HCT116 (cell line): ENCODE measurements around the gene OPHN1.

Experiments
- ATF3 ChIP-seq: IDR thresholded peaks from 2 replicates; pipeline ENCODE4 v1.6.1; 2012
- CEBPB ChIP-seq: IDR thresholded peaks from 2 replicates; pipeline ENCODE4 v1.6.1; 2012; ENCODE audit warnings: low read depth
- CTCF ChIP-seq, 3 experiments: fragments of 200-600 bp in 1 of 3; sonication (generic) in 1 of 3; IDR thresholded peaks in 2 of 3; conservative IDR thresholded peaks in 1 of 3; 2 replicates each; pipeline ENCODE4 v1.5.1; 2012 to 2017; ENCODE audit warnings: low read depth in 2 of 3, low read length in 2 of 3, antibody characterized with exemption in 1 of 3, borderline replicate concordance in 1 of 3, control low read depth in 1 of 3, mild to moderate bottlenecking in 1 of 3, mixed read lengths in 1 of 3, mixed run types in 1 of 3, moderate library complexity in 1 of 3; ENCODE audit not compliant: insufficient read depth in 1 of 3
- ELF1 ChIP-seq: IDR thresholded peaks from 2 replicates; pipeline ENCODE4 v1.6.1; 2012; ENCODE audit warnings: low read depth, borderline replicate concordance
- EZH2 ChIP-seq: fragments of 200-600 bp; sonication (generic); IDR thresholded peaks from 2 replicates; pipeline ENCODE4 v1.6.1; 2017; ENCODE audit warnings: antibody characterized with exemption, mixed run types
- FOSL1 ChIP-seq: IDR thresholded peaks from 2 replicates; pipeline ENCODE4 v1.6.1; 2012; ENCODE audit warnings: low read depth
- MAX ChIP-seq: IDR thresholded peaks from 2 replicates; pipeline ENCODE4 v1.6.1; 2012
- POLR2A ChIP-seq: IDR thresholded peaks from 2 replicates; pipeline ENCODE4 v1.7.0; 2011; ENCODE audit warnings: borderline replicate concordance; ENCODE audit not compliant: insufficient read depth, insufficient read length; ENCODE audit errors: extremely low read depth
- RAD21 ChIP-seq: IDR thresholded peaks from 2 replicates; pipeline ENCODE4 v1.6.1; 2012; ENCODE audit warnings: low read depth, mild to moderate bottlenecking
- REST ChIP-seq: IDR thresholded peaks from 2 replicates; pipeline ENCODE4 v1.6.1; 2012; ENCODE audit warnings: low read depth
- SRF ChIP-seq: IDR thresholded peaks from 2 replicates; pipeline ENCODE4 v1.6.1; 2012; ENCODE audit warnings: low read depth
- TCF7L2 ChIP-seq: IDR thresholded peaks from 2 replicates; pipeline ENCODE4 v1.7.0; 2011; ENCODE audit warnings: borderline replicate concordance, inconsistent platforms; ENCODE audit not compliant: insufficient read depth, insufficient read length; ENCODE audit errors: extremely low read depth
- ZBTB33 ChIP-seq: IDR thresholded peaks from 2 replicates; pipeline ENCODE4 v1.6.1; 2011; ENCODE audit warnings: mild to moderate bottlenecking, low read length, moderate library complexity; ENCODE audit not compliant: insufficient replicate concordance; ENCODE audit errors: extremely low read depth

- TF ChIP-seq CTCF (IDR thresholded peaks at IDR 0.05 in 2 of 3, conservative IDR thresholded peaks at IDR 0.05 in 1 of 3; ENCODE audit: borderline replicate concordance in 1 of 3, insufficient read depth in 1 of 3, low read depth in 2 of 3, low read length in 2 of 3) (no peak), POLR2A (no peak), RAD21 (no peak), EZH2 (no peak), SRF (no peak), ELF1 (no peak), TCF7L2 (no peak), CEBPB (no peak), FOSL1 (no peak), MAX (no peak), ZBTB33 (no peak), REST (no peak), ATF3 (no peak)
Measured at GRCh38 chrX:68060506-68061205, 372.6 kb downstream of the OPHN1 start.
